CD14-positive monocyte (primary cell): ENCODE data around the gene GAS1. TPM values are rescaled to one million over a fixed set of nuclear protein-coding genes. Genes with fewer than 3 reads are reported as not detected.

ENCODE experiments used
- DNase-seq, 3 donors: peaks; one replicate each; pipeline ENCODE4 v3.0.0-alpha.2; 2011 to 2022
- H2AFZ ChIP-seq: 2 replicates; pipeline ENCODE4 v1.6.0; 2012; ENCODE audit warnings: mild to moderate bottlenecking, low read depth, low read length, inconsistent platforms; ENCODE audit not compliant: insufficient read depth, poor library complexity, severe bottlenecking
- H3K27ac ChIP-seq, 2 donors: 1 replicate in 1 of 2; 2 replicates in 1 of 2; pipeline ENCODE4 v1.5.1; 2012 to 2013; ENCODE audit warnings: low read length in 2 of 2, control low read depth in 1 of 2, inconsistent platforms in 1 of 2, low read depth in 1 of 2, mild to moderate bottlenecking in 1 of 2
- H3K27me3 ChIP-seq, 2 donors: one replicate each; pipeline versions ENCODE4 v1.6.0 to v1.6.1; 2011 to 2013; ENCODE audit warnings: low read length in 2 of 2; ENCODE audit not compliant: control insufficient read depth in 2 of 2, insufficient read depth in 2 of 2
- H3K36me3 ChIP-seq, 2 donors: replicated peaks in 1 of 2; 1 replicate in 1 of 2; 2 replicates in 1 of 2; pipeline versions ENCODE4 v1.5.1 to v1.6.1; 2012 to 2013; ENCODE audit warnings: low read length in 2 of 2, control low read depth in 1 of 2, inconsistent platforms in 1 of 2, mild to moderate bottlenecking in 1 of 2; ENCODE audit not compliant: insufficient read depth in 2 of 2, control insufficient read depth in 1 of 2
- H3K4me1 ChIP-seq, 2 donors: 1 replicate in 1 of 2; 2 replicates in 1 of 2; pipeline versions ENCODE4 v1.5.1 to v1.6.1; 2012 to 2013; ENCODE audit warnings: low read length in 2 of 2, control low read depth in 1 of 2, inconsistent platforms in 1 of 2, mild to moderate bottlenecking in 1 of 2, moderate library complexity in 1 of 2; ENCODE audit not compliant: insufficient read depth in 2 of 2, control insufficient read depth in 1 of 2
- H3K4me2 ChIP-seq: replicated peaks from 2 replicates; pipeline ENCODE3; 2012; ENCODE audit warnings: low read length, moderate library complexity, mild to moderate bottlenecking; ENCODE audit not compliant: poor library complexity, severe bottlenecking; ENCODE audit errors: extremely low read depth
- H3K4me3 ChIP-seq, 3 experiments: fragments of 200-600 bp in 1 of 3; sonication (generic) in 1 of 3; replicated peaks in 1 of 3; 1 replicate in 2 of 3; 2 replicates in 1 of 3; pipeline ENCODE4 v1.5.1; 2011 to 2013; ENCODE audit warnings: low read length in 3 of 3, mild to moderate bottlenecking in 3 of 3, control low read depth in 2 of 3, low read depth in 2 of 3, inconsistent platforms in 1 of 3, moderate library complexity in 1 of 3
- H3K79me2 ChIP-seq: 2 replicates; pipeline ENCODE4 v1.6.0; 2012; ENCODE audit warnings: mild to moderate bottlenecking, control low read depth, inconsistent platforms, low read length, moderate library complexity; ENCODE audit not compliant: insufficient read depth
- H3K9ac ChIP-seq: 2 replicates; pipeline ENCODE4 v1.6.0; 2017; ENCODE audit warnings: low read length, mild to moderate bottlenecking; ENCODE audit not compliant: insufficient read depth, poor library complexity, severe bottlenecking
- H3K9me3 ChIP-seq, 2 donors: replicated peaks in 1 of 2; 1 replicate in 1 of 2; 2 replicates in 1 of 2; pipeline versions ENCODE4 v1.5.1 to v1.6.1; 2012 to 2013; ENCODE audit warnings: low read length in 2 of 2, control low read depth in 1 of 2; ENCODE audit not compliant: control insufficient read depth in 1 of 2, insufficient read depth in 1 of 2
- H4K20me1 ChIP-seq: 2 replicates; pipeline ENCODE4 v1.6.0; 2012; ENCODE audit warnings: mild to moderate bottlenecking, low read length, control low read depth, moderate library complexity; ENCODE audit not compliant: insufficient read depth
- H3K27ac Mint-ChIP-seq, 7 donors: one replicate each; pipeline ENCODE4 v1.8.0; 2020; ENCODE audit warnings: mild to moderate bottlenecking in 7 of 7, mixed read lengths in 7 of 7, moderate library complexity in 6 of 7, inconsistent platforms in 2 of 7
- H3K27me3 Mint-ChIP-seq, 3 donors: one replicate each; pipeline ENCODE4 v1.8.0; 2021 to 2022; ENCODE audit warnings: low read depth in 3 of 3, mild to moderate bottlenecking in 3 of 3, mixed read lengths in 3 of 3, moderate library complexity in 3 of 3, inconsistent platforms in 1 of 3
- H3K36me3 Mint-ChIP-seq, 2 donors: one replicate each; pipeline ENCODE4 v1.8.0; 2020; ENCODE audit warnings: mixed read lengths in 2 of 2, inconsistent platforms in 1 of 2, mild to moderate bottlenecking in 1 of 2
- H3K4me1 Mint-ChIP-seq: one replicate; pipeline ENCODE4 v1.8.0; 2020; ENCODE audit warnings: mild to moderate bottlenecking, mixed read lengths
- H3K4me3 Mint-ChIP-seq, 2 donors: one replicate each; pipeline ENCODE4 v1.8.0; 2020; ENCODE audit warnings: mild to moderate bottlenecking in 2 of 2, mixed read lengths in 2 of 2, moderate library complexity in 1 of 2
- H3K9me3 Mint-ChIP-seq, 7 donors: one replicate each; pipeline ENCODE4 v1.8.0; 2020 to 2022; ENCODE audit warnings: mixed read lengths in 7 of 7, mild to moderate bottlenecking in 6 of 7, moderate library complexity in 6 of 7, inconsistent platforms in 2 of 7
- WGBS: methylation state at CpG from one replicate; pipeline ENCODE4 v1.1.5; 2013; ENCODE audit warnings: missing lambda C conversion rate; ENCODE audit not compliant: insufficient coverage; 5-methylcytosine and 5-hydroxymethylcytosine counted together
- intact Hi-C, 2 donors: fragments of 100-400 bp; cut with micrococcal nuclease; formaldehyde crosslinking; loops; one replicate each; pipeline versions ENCODE4 v1.15.0 to v1.15.1; 2023
- polyA plus RNA-seq, 3 donors: library from polyadenylated mRNA; depleted of rRNA in 1 of 3; unstranded in 2 of 3; stranded (reverse) in 1 of 3; fragments of 300-500 nt in 2 of 3; fragments of >200 nt in 1 of 3; fragmentation: Illumina TruSeq in 2 of 3; gene quantifications; 1 replicate in 2 of 3; 2 replicates in 1 of 3; pipeline ENCODE4 v1.2.3, GENCODE V29; 2012 to 2021
- TF ChIP-seq, protein P1 (sequence below): fragments of 200-600 bp; IDR thresholded peaks from one replicate; pipeline ENCODE4 v1.8.0; 2022; ENCODE audit warnings: antibody characterized with exemption, mild to moderate bottlenecking

Gene GAS1
- polyA plus RNA-seq, 3 donors, result 0.12 to 0.20 (median 0.18) TPM

DNA sequence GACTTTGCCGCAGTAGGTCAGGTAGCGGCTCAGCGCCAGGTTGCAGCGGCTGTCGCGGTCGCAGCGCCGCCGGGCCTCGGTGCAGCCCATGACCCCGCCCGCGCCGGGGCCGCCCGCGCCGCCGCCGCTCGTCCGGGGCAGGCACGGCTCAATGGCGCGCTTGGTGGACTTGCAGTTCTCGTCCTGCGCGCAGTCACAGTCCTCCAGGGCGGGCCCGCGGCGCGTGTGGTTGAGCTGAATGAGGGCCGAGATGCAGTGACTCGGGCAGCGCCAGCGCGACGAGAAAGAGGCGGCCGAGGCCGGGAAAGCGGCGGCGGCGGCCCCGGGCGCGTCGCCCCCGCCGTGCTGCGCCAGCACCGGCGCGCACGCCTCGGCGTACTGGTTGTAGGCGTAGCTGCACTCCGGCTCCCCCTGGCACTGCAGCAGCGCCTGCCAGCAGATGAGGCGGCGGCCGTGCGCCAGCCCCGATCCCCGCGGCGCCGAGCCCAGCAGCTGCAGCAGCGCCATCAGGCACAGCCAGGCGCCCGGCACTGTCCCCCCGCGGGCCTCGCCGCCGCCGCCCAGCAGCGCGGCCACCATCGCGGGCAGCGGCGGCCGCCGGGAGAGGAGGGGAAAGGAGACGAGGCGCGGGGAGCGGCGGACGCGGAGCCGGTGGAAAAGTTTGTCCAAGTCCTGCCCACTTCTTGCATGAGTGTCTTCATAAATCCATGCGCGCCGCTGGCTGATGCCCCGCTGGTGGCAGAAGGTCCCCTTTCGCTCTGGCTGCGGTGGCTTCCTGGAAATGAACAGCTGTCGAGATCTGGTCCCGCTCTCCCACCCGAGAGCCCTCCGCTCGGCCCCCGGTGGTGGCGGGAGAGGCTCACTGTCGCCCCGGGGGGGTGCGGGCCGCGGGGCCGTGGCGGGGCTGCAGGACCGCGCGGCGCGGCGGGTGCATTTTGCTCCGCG lies 833 bp downstream of the GAS1 start:
- Histone ChIP-seq H3K4me2 (peak overlapping the region; percentile 96), H3K9ac (peak overlapping the region; percentile 53), H4K20me1 (no peaks in the 10 kb centered on the region), H3K4me1 (peaks cover 22 to 34% of the 10 kb centered on the region in 2 donors), H3K27me3 (peaks cover 48 to 49% of the 10 kb centered on the region in 2 donors), H3K79me2 (no peaks in the 10 kb centered on the region), H3K9me3 (peaks cover 0 to 5% of the 10 kb centered on the region in 2 donors), H3K27ac (no peak overlapping the region), H3K36me3 (no peaks in the 10 kb centered on the region), H2AFZ (peak overlapping the region; percentile 81), H3K4me3 (peak overlapping the region; percentile 46 to 86 (median 65))
- no peak overlapping the region for H3K27ac Mint-ChIP-seq
- peaks cover 0 to 19% (median 6%) of the 10 kb centered on the region in 7 donors for H3K9me3 Mint-ChIP-seq
- TF ChIP-seq, protein P1, sequence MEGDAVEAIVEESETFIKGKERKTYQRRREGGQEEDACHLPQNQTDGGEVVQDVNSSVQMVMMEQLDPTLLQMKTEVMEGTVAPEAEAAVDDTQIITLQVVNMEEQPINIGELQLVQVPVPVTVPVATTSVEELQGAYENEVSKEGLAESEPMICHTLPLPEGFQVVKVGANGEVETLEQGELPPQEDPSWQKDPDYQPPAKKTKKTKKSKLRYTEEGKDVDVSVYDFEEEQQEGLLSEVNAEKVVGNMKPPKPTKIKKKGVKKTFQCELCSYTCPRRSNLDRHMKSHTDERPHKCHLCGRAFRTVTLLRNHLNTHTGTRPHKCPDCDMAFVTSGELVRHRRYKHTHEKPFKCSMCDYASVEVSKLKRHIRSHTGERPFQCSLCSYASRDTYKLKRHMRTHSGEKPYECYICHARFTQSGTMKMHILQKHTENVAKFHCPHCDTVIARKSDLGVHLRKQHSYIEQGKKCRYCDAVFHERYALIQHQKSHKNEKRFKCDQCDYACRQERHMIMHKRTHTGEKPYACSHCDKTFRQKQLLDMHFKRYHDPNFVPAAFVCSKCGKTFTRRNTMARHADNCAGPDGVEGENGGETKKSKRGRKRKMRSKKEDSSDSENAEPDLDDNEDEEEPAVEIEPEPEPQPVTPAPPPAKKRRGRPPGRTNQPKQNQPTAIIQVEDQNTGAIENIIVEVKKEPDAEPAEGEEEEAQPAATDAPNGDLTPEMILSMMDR, result no peak
- under 1% methylated on average over 125 of the region's 125 CpGs for WGBS
- H3K4me3 Mint-ChIP-seq, result peak overlapping the region; percentile 84 to 89
- peak in 2 of 3 donors; percentile 6 to 18 for DNase-seq
- peaks cover 0 to 11% of the 10 kb centered on the region in 2 donors for H3K36me3 Mint-ChIP-seq
- intact Hi-C loops, result no loop called here
- peaks cover 22% of the 10 kb centered on the region for H3K4me1 Mint-ChIP-seq
- H3K27me3 Mint-ChIP-seq, result peaks cover 45 to 54% (median 50%) of the 10 kb centered on the region in 3 donors

DNA sequence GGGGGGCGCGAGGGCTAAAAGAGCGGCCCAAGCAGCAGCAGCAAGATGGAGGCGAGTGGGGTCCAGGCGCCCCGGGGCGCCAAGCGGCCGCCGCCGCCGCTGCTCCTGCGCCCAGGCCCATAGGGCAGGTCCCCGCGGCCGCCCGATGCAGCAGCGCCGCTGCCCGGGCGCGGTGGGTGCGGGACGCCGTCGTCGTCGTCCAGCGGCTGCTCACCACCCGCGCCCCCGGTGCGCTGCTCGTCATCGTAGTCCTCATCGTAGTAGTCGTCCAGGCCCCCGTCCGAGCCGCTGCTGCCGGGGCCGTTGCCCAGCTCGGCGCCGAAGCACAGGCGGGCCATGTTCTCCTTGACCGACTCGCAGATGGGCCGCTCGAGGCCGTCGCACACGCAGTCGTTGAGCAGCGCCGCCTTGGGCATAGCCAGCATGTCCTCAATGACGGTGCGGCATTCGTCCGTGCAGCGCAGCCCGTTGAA lies 1.5 kb downstream of the GAS1 start:
- H3K4me3 Mint-ChIP-seq, result peak overlapping the region; percentile 71 to 89
- H3K36me3 Mint-ChIP-seq, result peaks cover 0 to 11% of the 10 kb centered on the region in 2 donors
- peak overlapping the region; percentile 81 for H2AFZ ChIP-seq
- H3K27ac ChIP-seq, result no peak overlapping the region
- no peak overlapping the region for H3K27ac Mint-ChIP-seq
- peak in 1 of 3 donors; percentile 7 for DNase-seq
- H3K4me1 ChIP-seq, result peaks cover 22 to 34% of the 10 kb centered on the region in 2 donors
- peaks cover 0 to 5% of the 10 kb centered on the region in 2 donors for H3K9me3 ChIP-seq
- intact Hi-C loops, result no loop called here
- peaks cover 22% of the 10 kb centered on the region for H3K4me1 Mint-ChIP-seq
- 1% methylated on average over 61 of the region's 62 CpGs for WGBS
- peaks cover 52 to 61% (median 54%) of the 10 kb centered on the region in 3 donors for H3K27me3 Mint-ChIP-seq
- TF ChIP-seq, protein P1, result no peak
- H3K4me2 ChIP-seq, result peak overlapping the region; percentile 96
- no peaks in the 10 kb centered on the region for H4K20me1 ChIP-seq
- peaks cover 0 to 17% (median 6%) of the 10 kb centered on the region in 7 donors for H3K9me3 Mint-ChIP-seq
- H3K9ac ChIP-seq, result peak overlapping the region; percentile 53
- H3K27me3 ChIP-seq, result peaks cover 54 to 55% of the 10 kb centered on the region in 2 donors
- H3K36me3 ChIP-seq, result no peaks in the 10 kb centered on the region
- peak overlapping the region; percentile 34 to 86 (median 65) for H3K4me3 ChIP-seq
- no peaks in the 10 kb centered on the region for H3K79me2 ChIP-seq
